ENCODE data around the gene BRSK1.

Gene BRSK1

DNA sequence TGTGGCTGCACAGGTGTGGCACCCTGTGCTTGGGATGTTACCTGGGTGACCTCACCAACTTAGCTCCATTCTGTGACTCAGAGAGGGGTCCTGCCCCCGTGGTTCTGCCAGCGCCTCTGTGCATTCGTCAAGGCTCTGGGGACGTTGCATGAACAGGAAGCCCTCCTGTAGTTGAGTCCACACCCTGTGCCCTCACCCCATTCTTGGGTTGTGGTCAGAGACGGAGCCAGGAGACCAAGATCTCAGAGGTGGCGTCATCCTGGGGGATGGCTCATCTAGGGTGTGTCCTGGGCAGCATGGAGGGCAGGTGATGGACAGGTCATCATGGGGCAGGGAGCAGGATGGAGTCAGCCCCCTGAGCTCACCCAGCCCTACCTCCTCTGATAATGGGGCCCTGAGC lies 68.2 kb downstream of the BRSK1 start:
- no peak overlapping the region for H3K9ac ChIP-seq (ENCODE audit: insufficient read length)
- DNase-seq (ENCODE audit: low read depth, low spot score): no peak
- H3K36me3 ChIP-seq (ENCODE audit: insufficient read depth, low read length): no peaks in the 10 kb centered on the region
- no peak overlapping the region for H3K27ac ChIP-seq
- no peak overlapping the region for H3K4me3 ChIP-seq
- TF ChIP-seq EZH2 (IDR thresholded peaks at IDR 0.05) (no peak), POLR2AphosphoS5 (IDR thresholded peaks at IDR 0.05; ENCODE audit: borderline replicate concordance, low read depth, low read length) (no peak), FOXP2 (optimal IDR thresholded peaks at IDR 0.05; ENCODE audit: control extremely low read depth, extremely low read length, insufficient read depth) (no peak)
- no peaks in the 10 kb centered on the region for H3K9me3 ChIP-seq (ENCODE audit: low read depth, low read length)

DNA sequence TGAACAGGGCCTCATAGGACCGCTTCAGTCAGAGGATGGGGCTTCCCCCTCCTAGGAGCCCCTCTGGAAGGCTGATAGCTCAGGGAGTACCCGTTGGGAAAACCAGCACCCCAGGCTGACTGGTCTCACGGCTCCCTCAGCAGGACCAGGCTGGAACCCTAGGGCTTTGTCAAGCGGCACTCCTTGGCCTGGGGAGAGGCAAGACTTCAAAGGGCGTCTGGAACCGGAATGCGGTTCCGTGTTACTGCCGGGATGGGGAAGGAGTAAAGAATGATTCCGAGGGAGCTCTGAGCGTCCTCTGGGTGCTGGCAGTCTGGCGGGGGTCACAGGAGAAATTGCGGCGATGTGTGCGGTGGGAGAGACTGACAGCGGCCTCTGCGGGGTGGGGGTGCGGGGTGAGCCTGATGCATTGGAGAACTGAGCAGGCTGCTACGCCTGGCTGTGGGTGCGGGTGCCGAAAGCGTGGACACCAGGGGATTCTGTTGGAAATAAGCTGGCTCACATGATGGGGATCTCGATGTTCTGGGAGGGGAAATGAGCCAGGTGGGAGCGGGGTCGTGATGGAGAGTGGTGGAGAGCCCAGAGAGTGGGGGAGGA lies 68.8 kb downstream of the BRSK1 start:
- Histone ChIP-seq H3K9me3 (ENCODE audit: low read depth, low read length) (no peaks in the 10 kb centered on the region), H3K9ac (ENCODE audit: insufficient read length) (no peak overlapping the region), H3K4me3 (no peak overlapping the region), H3K36me3 (ENCODE audit: insufficient read depth, low read length) (no peaks in the 10 kb centered on the region), H3K27ac (no peak overlapping the region)
- no peak for DNase-seq (ENCODE audit: low read depth, low spot score)
- TF ChIP-seq EZH2 (IDR thresholded peaks at IDR 0.05): no peak
- no peak for TF ChIP-seq FOXP2 (optimal IDR thresholded peaks at IDR 0.05; ENCODE audit: control extremely low read depth, extremely low read length, insufficient read depth)
- TF ChIP-seq POLR2AphosphoS5 (IDR thresholded peaks at IDR 0.05; ENCODE audit: borderline replicate concordance, low read depth, low read length): no peak

DNA sequence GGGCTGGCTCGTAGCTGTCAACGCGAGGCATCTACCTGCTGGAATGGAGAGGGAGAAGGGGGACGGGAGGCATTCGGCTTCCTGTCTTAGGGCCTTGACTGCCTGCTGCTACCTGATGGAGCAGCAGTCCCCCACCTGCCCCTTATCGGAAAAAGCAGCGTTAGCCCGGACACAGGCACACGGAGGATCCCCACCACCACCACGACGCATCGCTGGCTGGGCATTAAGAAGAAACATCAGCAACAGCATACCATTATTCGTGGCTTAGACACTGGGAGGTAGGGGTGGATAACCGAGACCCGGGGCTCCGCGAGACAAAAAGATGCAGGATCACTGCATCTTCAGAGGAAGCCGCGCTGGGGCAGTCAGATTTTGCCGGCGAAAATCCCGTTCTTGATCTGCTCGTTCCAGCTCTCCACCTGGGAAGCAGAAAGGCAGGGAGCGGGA lies 69.6 kb downstream of the BRSK1 start:
- TF ChIP-seq POLR2AphosphoS5 (IDR thresholded peaks at IDR 0.05; ENCODE audit: borderline replicate concordance, low read depth, low read length) (no peak), EZH2 (IDR thresholded peaks at IDR 0.05) (no peak), FOXP2 (optimal IDR thresholded peaks at IDR 0.05; ENCODE audit: control extremely low read depth, extremely low read length, insufficient read depth) (no peak)
- Histone ChIP-seq H3K9me3 (ENCODE audit: low read depth, low read length) (no peaks in the 10 kb centered on the region), H3K27ac (no peak overlapping the region), H3K36me3 (ENCODE audit: insufficient read depth, low read length) (no peaks in the 10 kb centered on the region), H3K9ac (ENCODE audit: insufficient read length) (peak overlapping the region; percentile 26), H3K4me3 (peak overlapping the region; percentile 82)
- no peak for DNase-seq (ENCODE audit: low read depth, low spot score)

DNA sequence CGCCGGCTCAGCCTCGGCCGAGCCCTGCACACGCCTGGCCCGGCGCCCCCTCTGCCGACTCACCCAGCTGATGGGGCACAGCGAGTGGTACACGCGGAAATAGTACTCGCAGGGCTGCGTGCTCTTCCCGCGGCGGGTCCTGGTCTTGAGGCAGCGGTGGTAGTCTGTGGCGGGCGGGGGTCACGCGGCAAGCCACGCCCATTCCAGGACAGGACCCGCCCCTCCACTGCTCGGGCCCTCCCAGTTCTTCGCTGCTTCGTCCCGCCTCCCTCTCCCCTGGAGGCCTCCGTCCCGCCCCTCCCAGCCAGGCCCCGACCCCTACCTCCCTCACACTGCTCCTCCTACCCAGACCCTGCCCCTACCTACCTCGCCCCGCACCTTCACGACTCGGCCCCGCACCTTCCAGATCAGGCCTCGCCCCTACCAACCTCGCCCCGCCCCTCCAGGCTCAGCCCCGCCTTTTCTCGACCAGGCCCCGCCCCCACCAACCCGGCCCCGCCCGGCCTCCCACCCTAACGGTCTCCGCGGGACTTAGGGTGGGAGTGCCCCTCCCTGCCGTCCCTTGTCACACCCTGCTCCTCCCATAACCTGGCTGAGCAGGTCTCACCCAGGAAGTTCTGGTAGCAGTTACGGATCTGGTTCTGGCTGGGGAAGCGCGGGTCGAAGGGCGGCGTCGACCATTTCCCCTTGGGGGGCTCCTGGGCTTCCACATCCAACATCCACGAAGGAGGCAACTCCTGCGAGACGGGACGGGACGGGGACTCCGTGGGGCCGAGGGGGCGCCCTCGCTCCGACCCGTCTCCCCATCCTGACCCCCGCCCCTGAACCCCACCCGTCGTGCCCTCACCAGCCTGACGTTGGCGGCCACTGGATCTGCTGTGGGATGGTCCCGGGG lies 70.3 kb downstream of the BRSK1 start:
- Histone ChIP-seq H3K9me3 (ENCODE audit: low read depth, low read length) (no peaks in the 10 kb centered on the region), H3K36me3 (ENCODE audit: insufficient read depth, low read length) (no peaks in the 10 kb centered on the region), H3K9ac (ENCODE audit: insufficient read length) (peak overlapping the region; percentile 26), H3K27ac (no peak overlapping the region), H3K4me3 (peak overlapping the region; percentile 82)
- DNase-seq (ENCODE audit: low read depth, low spot score): no peak
- TF ChIP-seq FOXP2 (optimal IDR thresholded peaks at IDR 0.05; ENCODE audit: control extremely low read depth, extremely low read length, insufficient read depth): no peak
- TF ChIP-seq EZH2 (IDR thresholded peaks at IDR 0.05): no peak
- TF ChIP-seq POLR2AphosphoS5 (IDR thresholded peaks at IDR 0.05; ENCODE audit: borderline replicate concordance, low read depth, low read length): no peak

DNA sequence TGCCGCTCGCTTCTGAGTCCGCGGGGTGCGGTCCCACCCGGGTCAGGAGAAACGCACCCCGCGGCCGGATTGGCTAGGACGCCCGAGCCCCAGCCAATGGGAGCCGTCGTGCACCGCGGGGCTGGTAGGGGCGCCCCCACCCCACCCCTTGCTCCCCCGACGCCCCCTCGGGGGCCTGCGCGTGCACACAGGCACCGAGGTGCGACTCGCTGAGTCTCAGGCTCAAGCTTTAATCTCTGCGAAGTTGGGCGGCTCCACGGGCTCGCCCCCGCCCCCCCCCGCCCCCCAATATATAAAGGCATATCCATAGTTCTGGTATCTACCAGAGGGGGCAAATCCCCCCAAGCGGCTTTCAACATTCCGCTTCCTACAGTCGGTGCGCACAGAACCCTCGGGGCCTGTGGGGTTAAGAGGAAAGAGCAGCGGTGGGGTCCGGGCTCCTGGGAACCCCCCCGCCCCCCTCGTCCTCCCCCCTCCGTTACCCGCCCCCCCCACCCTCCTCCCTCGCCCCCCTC lies 71.0 kb downstream of the BRSK1 start, which contains the start of gene COX6B2:
TSS of gene COX6B2 (minus strand) at position 22 of the 515 bp plus-strand sequence. CDS start 198 bp downstream, outside the sequence.
- no peak for DNase-seq (ENCODE audit: low read depth, low spot score)
- Histone ChIP-seq H3K4me3 (peak within 1 kb of the TSS; percentile 82), H3K9me3 (ENCODE audit: low read depth, low read length) (no peaks in the 10 kb centered on the region), H3K36me3 (ENCODE audit: insufficient read depth, low read length) (no peaks in the 10 kb centered on the region), H3K27ac (no peak within 1 kb of the TSS), H3K9ac (ENCODE audit: insufficient read length) (peak within 1 kb of the TSS; percentile 26)
- no peak for TF ChIP-seq POLR2AphosphoS5 (IDR thresholded peaks at IDR 0.05; ENCODE audit: borderline replicate concordance, low read depth, low read length)
- no peak for TF ChIP-seq EZH2 (IDR thresholded peaks at IDR 0.05)
- no peak for TF ChIP-seq FOXP2 (optimal IDR thresholded peaks at IDR 0.05; ENCODE audit: control extremely low read depth, extremely low read length, insufficient read depth)

DNA sequence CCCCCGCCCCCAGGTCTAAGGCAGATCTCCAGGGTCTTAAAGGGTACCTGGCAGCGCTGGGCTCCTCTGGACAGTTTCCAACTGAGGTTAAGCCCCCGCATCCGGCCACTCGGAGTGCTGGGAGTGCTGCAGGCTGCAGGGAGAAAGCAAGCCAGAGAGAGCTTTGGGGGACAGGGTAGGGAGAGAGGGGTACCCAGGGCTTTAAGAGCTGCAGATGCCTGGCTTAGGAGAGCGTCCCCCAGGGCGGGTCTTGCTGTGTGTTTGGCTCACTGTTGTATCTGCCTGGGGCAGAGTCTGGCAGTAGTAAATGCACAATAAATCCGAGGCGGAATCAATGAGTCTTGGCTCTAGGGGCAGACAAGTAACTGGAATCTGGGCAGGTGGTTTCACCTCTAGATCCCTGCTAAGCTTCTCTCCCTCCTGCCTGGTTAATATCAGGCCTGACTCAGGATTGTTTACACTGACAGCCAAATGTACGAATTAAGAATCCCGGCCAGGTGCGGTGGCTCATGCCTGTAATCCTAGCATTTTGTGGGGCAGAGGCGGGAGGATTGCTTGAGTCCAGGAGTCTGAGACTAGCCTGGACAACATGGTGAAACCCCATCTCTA lies 71.5 kb downstream of the BRSK1 start:
- Histone ChIP-seq H3K4me3 (no peak overlapping the region), H3K36me3 (ENCODE audit: insufficient read depth, low read length) (no peaks in the 10 kb centered on the region), H3K9me3 (ENCODE audit: low read depth, low read length) (no peaks in the 10 kb centered on the region), H3K9ac (ENCODE audit: insufficient read length) (no peak overlapping the region), H3K27ac (no peak overlapping the region)
- TF ChIP-seq POLR2AphosphoS5 (IDR thresholded peaks at IDR 0.05; ENCODE audit: borderline replicate concordance, low read depth, low read length): no peak
- TF ChIP-seq FOXP2 (optimal IDR thresholded peaks at IDR 0.05; ENCODE audit: control extremely low read depth, extremely low read length, insufficient read depth): no peak
- no peak for TF ChIP-seq EZH2 (IDR thresholded peaks at IDR 0.05)
- no peak for DNase-seq (ENCODE audit: low read depth, low spot score)

DNA sequence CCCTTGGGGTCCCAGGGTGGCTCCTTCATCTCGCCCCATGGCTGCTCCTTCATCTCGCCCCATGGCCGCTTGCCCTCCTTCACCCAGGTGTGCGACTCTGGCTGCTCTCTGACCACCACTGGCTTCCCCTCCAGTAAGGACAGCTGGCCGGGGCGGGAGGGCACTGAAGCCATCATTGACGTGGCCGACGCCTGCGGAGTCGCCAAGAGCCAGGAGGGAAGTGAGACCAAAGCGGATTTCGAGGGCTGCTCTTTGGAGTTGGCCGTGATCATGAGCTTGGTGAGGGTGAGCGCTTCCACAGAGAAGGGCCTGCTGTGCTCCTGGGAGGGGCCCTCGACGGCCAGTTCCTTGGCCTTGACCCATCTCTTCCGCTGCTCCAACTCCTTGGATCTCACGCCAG lies 74.7 kb downstream of the BRSK1 start:
- DNase-seq (ENCODE audit: low read depth, low spot score): no peak
- no peak overlapping the region for H3K4me3 ChIP-seq
- TF ChIP-seq FOXP2 (optimal IDR thresholded peaks at IDR 0.05; ENCODE audit: control extremely low read depth, extremely low read length, insufficient read depth): no peak
- TF ChIP-seq POLR2AphosphoS5 (IDR thresholded peaks at IDR 0.05; ENCODE audit: borderline replicate concordance, low read depth, low read length): no peak
- no peak for TF ChIP-seq EZH2 (IDR thresholded peaks at IDR 0.05)

More for the DNA sequence above, 74.7 kb downstream of the BRSK1 start:
- no peaks in the 10 kb centered on the region for H3K9me3 ChIP-seq (ENCODE audit: low read depth, low read length)
- no peaks in the 10 kb centered on the region for H3K36me3 ChIP-seq (ENCODE audit: insufficient read depth, low read length)
- no peak overlapping the region for H3K27ac ChIP-seq
- H3K9ac ChIP-seq (ENCODE audit: insufficient read length): no peak overlapping the region

Measured in SK-N-MC (cell line).